Measurements from ENCODE around the gene ARMC5.

The ARMC5 gene

DNA sequence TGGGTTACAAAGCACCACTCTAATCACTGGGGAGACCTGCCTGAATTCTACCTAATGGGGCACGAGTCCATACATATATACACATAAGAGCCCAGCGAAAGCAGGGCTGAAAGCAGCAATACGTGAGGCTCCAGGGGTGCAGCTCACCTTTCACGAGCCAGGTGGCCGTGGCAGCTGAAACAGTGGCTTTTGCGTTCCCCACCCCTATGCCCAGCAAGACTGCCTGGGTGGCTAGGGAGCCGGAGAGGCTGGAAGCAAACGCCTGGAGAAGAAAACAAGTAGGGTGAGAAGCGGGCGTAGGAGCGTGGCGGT lies 48.3 kb downstream of the ARMC5 start:
- Histone ChIP-seq H3K27ac (ENCODE audit: low read depth, low read length) (peak overlapping the region; percentile 88), H3K9me3 (ENCODE audit: insufficient read depth, low read depth, low read length) (no peaks in the 10 kb centered on the region)

DNA sequence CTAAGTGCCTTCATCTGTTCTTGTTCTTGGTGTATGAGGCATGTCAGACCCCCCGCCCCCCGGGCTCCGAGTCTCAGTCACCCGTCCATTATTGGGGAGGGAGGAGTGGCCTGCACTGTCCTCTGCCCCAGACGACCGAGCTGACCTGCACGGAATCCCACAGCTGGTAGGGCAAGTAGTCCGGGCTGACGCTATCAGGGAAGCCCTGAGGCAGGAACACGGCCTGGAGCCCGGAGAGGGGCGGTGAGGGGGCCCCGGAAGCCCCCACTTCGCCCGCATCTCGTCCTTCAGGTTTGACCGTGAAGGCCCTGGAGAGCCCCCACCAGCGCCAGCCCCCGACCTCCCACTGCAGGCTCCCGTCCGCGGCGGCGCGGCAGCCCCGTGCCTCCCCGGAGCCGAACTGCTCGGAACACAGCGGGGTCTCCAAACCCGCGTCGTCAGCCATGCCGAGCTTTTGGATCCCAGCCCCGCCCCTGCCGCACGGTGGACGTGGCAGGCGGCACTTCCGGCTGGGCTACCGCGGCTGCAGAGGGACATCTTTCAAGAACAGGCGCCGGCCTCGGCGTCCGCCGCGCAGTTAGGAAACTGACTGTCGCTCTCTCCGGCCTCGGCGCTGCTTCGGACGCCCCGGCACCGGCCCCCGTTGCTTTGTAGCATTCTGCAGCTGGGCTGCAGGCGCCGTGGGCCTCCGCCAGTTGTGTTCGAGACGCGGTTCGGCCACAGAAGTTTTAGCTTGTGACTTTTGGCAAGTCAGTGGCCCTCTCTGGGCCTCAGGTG lies 48.8 kb downstream of the ARMC5 start, which contains the start of gene RUSF1:
Gene RUSF1, minus strand, starts transcription at position 463 of the 777 bp plus-strand sequence. Its CDS starts 18 bp downstream, at position 445.
- peak within 1 kb of the TSS; percentile 96 for H3K4me3 ChIP-seq (ENCODE audit: low read length)
- peaks cover 12% of the 10 kb centered on the region for H3K4me1 ChIP-seq (ENCODE audit: insufficient read depth, low read length)
- H3K27me3 ChIP-seq (ENCODE audit: insufficient read depth, low read length), result no peaks in the 10 kb centered on the region
- 0 out of 2 replicates have a peak, but pooled peaks cover 6% of the 10 kb centered on the region for H3K36me3 ChIP-seq (ENCODE audit: insufficient read depth, low read length)
- H3K27ac ChIP-seq (ENCODE audit: low read depth, low read length), result peak within 1 kb of the TSS; percentile 88
- no peaks in the 10 kb centered on the region for H3K9me3 ChIP-seq (ENCODE audit: insufficient read depth, low read depth, low read length)
- H3K9ac ChIP-seq (ENCODE audit: low read depth, low read length), result peak within 1 kb of the TSS; percentile 97
- under 1% methylated on average over 65 of the region's 65 CpGs for WGBS

More for the DNA sequence above, 48.3 kb downstream of the ARMC5 start:
- H3K4me3 ChIP-seq (ENCODE audit: low read length), result peak overlapping the region; percentile 96
- peaks cover 12% of the 10 kb centered on the region for H3K4me1 ChIP-seq (ENCODE audit: insufficient read depth, low read length)
- H3K27me3 ChIP-seq (ENCODE audit: insufficient read depth, low read length), result no peaks in the 10 kb centered on the region
- 2% methylated on average over 12 of the region's 12 CpGs for WGBS
- 0 out of 2 replicates have a peak, but pooled peaks cover 6% of the 10 kb centered on the region for H3K36me3 ChIP-seq (ENCODE audit: insufficient read depth, low read length)
- H3K9ac ChIP-seq (ENCODE audit: low read depth, low read length), result peak overlapping the region; percentile 97

DNA sequence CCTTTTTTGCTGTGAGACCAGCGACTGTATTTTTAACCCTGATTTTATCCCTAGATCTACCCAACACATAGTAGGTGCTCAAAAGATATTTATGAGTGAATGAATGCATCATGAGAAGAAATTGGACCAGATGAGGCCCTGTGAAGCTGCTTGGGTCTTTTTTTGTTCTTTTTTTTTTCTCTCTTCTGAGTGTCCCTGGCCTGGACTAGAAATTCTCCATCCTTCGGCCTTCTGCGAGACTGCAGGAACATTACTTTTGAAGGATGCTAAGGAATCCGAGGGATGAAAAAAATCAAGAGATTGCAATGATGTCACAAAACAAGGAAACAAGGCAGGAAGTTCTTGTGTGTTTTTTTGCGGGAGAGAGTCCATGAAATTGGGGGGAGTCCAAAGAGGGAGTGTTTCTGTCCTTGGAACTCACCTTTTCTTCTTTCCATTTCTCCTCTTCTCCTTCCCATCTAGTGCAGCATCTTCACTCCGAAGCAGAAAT lies 49.5 kb downstream of the ARMC5 start:
- H3K9ac ChIP-seq (ENCODE audit: low read depth, low read length), result peak overlapping the region; percentile 97
- H3K4me3 ChIP-seq (ENCODE audit: low read length), result peak overlapping the region; percentile 96
- H3K9me3 ChIP-seq (ENCODE audit: insufficient read depth, low read depth, low read length), result no peaks in the 10 kb centered on the region
- 58% methylated on average over 6 of the region's 6 CpGs for WGBS
- peak overlapping the region; percentile 88 for H3K27ac ChIP-seq (ENCODE audit: low read depth, low read length)
- no peaks in the 10 kb centered on the region for H3K27me3 ChIP-seq (ENCODE audit: insufficient read depth, low read length)
- 0 out of 2 replicates have a peak, but pooled peaks cover 6% of the 10 kb centered on the region for H3K36me3 ChIP-seq (ENCODE audit: insufficient read depth, low read length)
- H3K4me1 ChIP-seq (ENCODE audit: insufficient read depth, low read length), result peaks cover 12% of the 10 kb centered on the region

DNA sequence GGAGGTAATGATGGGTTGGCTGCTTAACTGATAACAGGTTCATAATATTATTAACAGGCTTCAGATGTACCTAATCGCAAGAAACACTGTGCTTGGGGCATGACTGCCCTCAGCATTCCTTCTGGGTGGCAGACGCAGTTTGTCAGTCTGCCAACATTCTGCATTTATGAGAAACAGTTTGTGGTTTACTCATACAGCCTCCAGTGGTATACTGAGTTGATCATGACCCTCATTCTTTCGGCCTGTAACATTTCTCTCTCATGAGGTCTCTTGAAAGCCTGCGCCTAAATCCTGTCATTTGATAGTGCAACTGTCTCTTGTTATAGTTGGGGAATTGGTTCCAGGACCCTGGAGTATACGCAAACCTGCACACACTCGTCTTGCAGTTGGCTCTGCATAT lies 53.8 kb downstream of the ARMC5 start:
- H3K27me3 ChIP-seq (ENCODE audit: insufficient read depth, low read length), result no peaks in the 10 kb centered on the region

DNA sequence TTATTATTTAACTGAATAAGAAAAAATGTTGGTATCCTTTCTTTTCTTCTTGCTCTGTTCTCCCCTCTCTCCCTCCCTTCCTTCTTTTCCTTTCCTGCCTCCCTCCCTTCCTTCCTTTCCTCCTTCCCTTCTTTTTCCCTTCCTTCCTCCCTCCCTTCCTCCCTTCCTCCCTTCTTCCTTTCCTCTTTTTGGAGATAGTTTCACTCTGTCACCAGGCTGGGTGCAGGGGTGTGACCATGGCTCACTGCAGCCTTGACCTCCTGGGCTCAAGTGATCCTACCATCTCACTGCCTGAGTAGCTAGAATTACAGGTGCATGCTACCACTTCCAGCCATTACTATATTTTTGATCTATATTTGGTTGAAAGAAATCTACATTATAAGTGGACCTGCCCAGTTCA lies 54.6 kb downstream of the ARMC5 start:
- Histone ChIP-seq H3K27ac (ENCODE audit: low read depth, low read length) (no peak overlapping the region), H3K27me3 (ENCODE audit: insufficient read depth, low read length) (no peaks in the 10 kb centered on the region), H3K9ac (ENCODE audit: low read depth, low read length) (no peak overlapping the region), H3K9me3 (ENCODE audit: insufficient read depth, low read depth, low read length) (0 out of 2 replicates have a peak, but pooled peaks cover 4% of the 10 kb centered on the region), H3K4me3 (ENCODE audit: low read length) (no peak overlapping the region), H3K36me3 (ENCODE audit: insufficient read depth, low read length) (no peaks in the 10 kb centered on the region), H3K4me1 (ENCODE audit: insufficient read depth, low read length) (peaks cover 6% of the 10 kb centered on the region; the same call in 1 of the 2 replicates)

More for the DNA sequence above, 53.8 kb downstream of the ARMC5 start:
- Histone ChIP-seq H3K4me1 (ENCODE audit: insufficient read depth, low read length) (peaks cover 7% of the 10 kb centered on the region; the same call in 1 of the 2 replicates), H3K9ac (ENCODE audit: low read depth, low read length) (no peak overlapping the region), H3K36me3 (ENCODE audit: insufficient read depth, low read length) (no peaks in the 10 kb centered on the region), H3K4me3 (ENCODE audit: low read length) (no peak overlapping the region), H3K9me3 (ENCODE audit: insufficient read depth, low read depth, low read length) (0 out of 2 replicates have a peak, but pooled peaks cover 4% of the 10 kb centered on the region), H3K27ac (ENCODE audit: low read depth, low read length) (no peak overlapping the region)
- WGBS, result 62% methylated on average over 6 of the region's 6 CpGs

Data from HUES64 (cell line).